HG03432 (cell line): Measurements from ENCODE around the gene THBS4.

ENCODE experiments used
- ATAC-seq: cut with Tn5 transposase; IDR thresholded peaks from one replicate; pipeline ENCODE4 v1.9.1; 2021; ENCODE audit warnings: mild to moderate bottlenecking, moderate library complexity; ENCODE audit not compliant: unreplicated experiment

The THBS4 gene

DNA sequence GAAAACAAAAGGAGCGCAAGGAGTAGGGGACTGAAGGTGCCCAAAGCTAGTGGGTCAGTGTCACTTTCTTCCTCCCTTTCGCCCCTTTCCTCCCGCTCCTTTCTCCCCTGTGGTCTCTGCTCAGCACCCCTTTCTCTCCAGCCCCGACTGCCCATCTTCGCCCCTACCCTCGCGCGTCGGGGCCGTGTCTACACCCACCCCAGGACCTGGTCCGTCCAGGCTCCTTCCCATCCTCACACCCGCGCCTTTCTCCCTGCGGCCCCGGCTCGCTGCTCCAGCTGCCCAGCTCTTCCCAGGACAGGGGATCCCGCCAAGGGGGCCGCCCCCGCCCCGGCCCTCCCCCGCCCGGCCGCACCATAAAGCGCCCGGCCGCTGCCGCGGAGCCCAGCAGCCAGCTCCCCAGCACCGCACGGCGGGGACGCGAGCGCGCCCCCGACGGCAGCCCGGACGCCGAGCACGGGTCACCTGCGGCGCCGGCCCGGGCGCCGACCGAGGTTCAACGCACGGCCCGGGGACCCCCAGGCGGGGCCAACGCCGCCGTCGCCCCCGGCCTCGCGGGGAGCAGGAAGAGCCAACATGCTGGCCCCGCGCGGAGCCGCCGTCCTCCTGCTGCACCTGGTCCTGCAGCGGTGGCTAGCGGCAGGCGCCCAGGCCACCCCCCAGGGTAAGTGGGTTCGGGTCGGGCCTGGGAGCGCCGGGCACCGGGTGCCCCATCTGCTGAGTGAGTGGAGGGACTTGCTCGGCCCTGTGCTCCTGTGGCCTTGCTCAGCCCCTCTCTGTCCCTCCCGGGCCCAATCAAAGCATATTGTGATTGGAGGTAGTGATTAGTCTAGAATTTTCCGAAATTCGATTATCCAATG is at the start of gene THBS4:
Gene THBS4 (plus strand): TSS at position 387 of the 860 bp plus-strand sequence. CDS start 190 bp downstream, at position 577.
- no peak for ATAC-seq

- no peak for ATAC-seq
Measured at GRCh38 chr5:79986260-79986659, 48.9 kb upstream of the THBS4 start.

DNA sequence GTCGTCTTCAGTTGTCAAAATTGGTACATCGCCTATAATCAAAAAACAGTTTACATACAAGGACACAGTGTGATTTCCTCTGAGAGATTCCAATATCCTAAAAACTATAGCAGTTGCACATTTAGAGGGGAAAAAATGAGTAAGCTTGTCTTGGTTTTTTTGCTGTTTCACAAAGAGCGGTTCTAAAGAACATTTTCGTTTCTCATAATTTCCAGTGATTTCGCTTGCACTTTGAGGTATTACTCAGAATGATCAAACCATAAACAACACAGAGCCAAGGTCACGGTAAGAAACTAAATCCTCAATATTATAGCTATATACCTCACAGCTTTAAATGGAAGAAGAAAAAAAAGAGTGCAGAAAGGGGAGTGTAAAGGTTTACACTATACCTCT is 44.9 kb upstream of the THBS4 start:
- ATAC-seq, result peak; percentile 49

DNA sequence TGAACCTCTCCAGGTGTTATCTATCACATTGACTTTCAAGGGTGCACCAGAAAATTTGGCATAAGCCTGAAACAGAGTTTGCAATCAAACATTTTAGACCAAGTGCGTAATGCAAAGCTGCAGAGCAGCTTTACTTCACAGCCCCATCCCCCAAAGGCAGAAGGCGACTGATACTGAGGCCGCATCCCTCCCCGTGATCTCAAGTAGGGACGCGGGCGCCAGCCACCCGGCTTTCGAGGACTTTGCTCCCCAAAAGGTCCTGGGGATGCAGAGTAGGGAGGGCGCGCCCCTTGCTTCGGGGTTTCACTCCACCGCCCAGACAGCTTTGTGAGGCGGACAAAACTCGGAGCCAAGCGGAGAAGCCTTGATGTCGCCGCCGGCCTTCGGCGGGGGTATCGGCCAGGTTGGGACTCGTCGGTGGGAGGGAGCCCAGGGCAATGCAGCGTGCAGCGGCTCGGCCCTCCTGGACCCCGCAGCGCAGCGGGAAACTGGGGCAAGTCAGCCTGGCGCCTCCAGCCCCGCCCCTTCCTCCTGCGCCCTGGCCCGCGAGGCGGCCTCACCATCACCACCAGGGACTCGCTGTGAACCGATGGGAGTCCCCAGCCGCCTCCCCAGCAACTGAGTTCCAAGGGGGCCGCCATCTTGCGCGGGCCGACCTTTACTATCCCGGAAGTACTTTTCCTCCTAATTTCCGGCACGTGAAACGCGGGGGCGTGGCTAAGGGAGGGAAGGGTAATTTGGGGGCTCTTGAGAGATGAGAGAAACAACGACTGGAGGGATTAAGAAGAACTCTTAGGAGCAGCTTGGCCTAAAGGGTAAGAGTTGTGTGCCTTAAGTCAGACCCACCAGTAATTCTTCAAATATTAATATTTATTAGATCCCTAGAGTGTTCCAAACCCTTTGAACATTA is 44.3 kb upstream of the THBS4 start, which contains the start of gene MTX3:
Gene MTX3 (minus strand): TSS at position 665 of the 910 bp plus-strand sequence. CDS start 24 bp downstream, at position 641.
- peak; percentile 94 for ATAC-seq

- no peak for ATAC-seq
Measured at GRCh38 chr5:79992891-79993657, 42.1 kb upstream of the THBS4 start.

- no peak for ATAC-seq
Measured at GRCh38 chr5:79999722-80000121, 35.4 kb upstream of the THBS4 start.

- no peak for ATAC-seq
Measured at GRCh38 chr5:80002677-80003076, 32.5 kb upstream of the THBS4 start.

- ATAC-seq, result no peak
Measured at GRCh38 chr5:80008995-80009765, 26.0 kb upstream of the THBS4 start.

- ATAC-seq, result no peak
Measured at GRCh38 chr5:80010754-80011392, 24.3 kb upstream of the THBS4 start.

DNA sequence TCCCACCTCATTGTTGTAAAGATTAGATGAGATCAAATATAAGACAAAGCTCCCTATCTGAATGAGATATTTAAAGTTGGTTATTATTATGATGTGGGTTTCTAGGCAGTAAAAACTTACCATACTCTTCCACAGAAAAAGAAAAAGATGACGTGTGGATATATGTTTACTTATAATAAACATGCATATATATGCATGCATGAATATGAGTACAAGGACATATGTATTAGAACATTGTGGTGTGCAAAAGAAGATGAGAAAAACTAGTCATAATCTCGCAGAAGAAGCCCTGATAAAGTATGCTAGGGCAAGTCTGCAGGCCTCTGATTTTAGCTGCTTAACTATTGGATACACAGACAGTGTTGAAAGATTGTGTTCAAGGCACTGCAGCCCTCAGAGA is 10.1 kb upstream of the THBS4 start:
- ATAC-seq, result no peak

- no peak for ATAC-seq
Measured at GRCh38 chr5:80026841-80027240, 8.3 kb upstream of the THBS4 start.

DNA sequence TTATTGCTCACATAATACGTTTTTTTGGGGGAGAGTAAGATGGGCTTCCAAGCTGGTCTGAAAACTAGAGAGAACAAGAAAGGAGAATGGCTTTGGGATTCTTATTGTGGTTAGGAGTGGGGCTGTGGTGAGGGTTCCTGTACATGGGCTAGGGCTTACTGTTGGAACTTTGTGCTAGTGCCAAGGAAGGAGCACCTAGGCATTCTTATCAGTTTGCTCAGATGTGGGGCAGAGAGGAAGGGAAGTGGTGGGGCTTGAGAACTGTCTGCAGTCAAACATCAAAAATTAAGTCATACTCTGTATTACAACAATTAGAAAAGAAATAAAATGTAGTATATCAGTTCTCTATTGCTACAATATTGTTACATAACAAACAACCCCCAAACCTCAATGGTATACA is 4.0 kb upstream of the THBS4 start:
- ATAC-seq, result no peak

DNA sequence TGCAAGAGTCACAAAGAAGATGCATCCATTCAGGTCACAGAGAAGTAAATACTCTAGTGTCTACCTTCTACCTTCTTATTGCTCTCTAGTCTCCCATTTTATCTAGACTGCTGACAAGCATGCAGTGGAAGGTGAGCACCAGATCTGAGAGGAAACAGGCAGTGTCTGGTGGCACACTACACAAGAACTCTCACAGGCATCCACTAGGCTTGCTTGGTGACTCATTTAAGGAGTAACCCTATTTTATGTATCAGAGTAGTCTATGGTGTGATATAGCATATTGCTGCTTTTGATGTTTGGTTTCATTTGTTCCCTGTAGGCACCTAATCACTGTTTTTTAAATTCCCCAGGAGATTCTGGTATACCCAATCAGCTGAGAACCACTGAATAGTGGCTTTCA is 1.6 kb upstream of the THBS4 start:
- ATAC-seq, result peak; percentile 71

DNA sequence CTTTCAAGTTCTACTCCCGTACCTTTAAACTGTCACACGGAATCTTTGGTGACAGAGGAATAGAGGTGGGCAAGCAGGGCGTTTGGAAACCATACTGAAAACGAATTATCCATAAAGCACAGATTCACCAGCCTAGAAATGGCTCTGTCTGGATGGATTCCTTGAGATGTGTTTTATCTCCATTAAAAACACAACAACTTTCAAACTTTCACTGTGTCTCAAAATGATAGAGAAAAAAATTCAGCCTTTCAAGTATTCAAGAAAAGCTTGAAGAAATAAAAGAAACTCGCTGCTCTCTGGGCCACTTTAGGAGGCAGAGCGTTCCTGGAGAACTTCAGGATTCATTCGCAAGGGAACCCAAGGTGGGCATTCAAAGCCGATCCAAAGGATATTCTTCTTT is 589 bp upstream of the THBS4 start:
- no peak for ATAC-seq

GRCh38 chr5:80035839-80036238 is 691 bp downstream of the THBS4 start:
- no peak for ATAC-seq

- ATAC-seq, result no peak
Measured at GRCh38 chr5:80036615-80037014, 1.5 kb downstream of the THBS4 start.

DNA sequence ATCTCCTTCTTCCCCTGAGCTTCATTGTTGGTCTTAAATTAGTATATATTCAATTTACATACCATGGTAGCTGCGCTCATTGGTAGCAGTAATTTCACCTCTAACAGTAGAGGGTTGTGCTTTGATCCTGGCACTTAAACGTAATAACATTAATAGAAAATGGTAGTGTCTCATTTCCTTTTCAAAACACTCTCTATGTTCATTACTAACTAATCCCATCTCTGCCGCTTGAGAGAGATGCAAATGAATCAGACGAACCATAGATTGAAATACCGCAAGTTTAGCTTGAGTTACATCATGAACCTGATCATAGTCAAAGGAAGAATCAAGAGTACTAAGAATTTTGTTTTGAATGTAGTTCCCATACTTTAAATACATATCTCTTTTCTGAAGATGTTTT is 2.2 kb downstream of the THBS4 start:
- ATAC-seq, result no peak

GRCh38 chr5:80039650-80040049 is 4.5 kb downstream of the THBS4 start:
- ATAC-seq, result no peak

- no peak for ATAC-seq
Measured at GRCh38 chr5:80041527-80041926, 6.4 kb downstream of the THBS4 start.

DNA sequence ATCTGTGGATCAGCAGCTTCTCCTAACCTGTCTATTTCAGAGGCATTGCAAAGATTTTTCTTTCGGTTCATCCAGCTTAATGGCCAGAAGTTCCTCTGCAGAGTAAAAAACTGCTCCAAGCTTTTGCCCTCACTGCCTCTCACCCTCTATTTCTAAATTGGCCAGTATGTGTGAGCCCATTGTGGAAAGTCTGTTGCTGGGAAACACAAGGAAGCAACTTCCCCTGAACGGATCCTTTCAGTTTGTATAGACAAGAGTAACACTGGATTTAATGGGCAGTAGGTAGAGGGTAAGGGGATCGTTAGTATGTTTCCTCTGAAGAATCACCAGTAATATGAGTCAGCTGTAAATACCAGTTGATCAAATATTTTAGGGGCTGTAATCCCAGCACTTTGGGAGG is 7.2 kb downstream of the THBS4 start:
- no peak for ATAC-seq
